GM19239 (cell line): ENCODE measurements around the gene GET3.
A peak's percentile ranks its signal among the peaks of the same experiment; 100 is the strongest.
"Not testable (repeated sequence)": the region's sequence is repeated elsewhere in the genome, so short reads cannot be mapped to it uniquely, and the experiment has no call there.

Experiments
- DNase-seq: peaks from one replicate; pipeline ENCODE4 v3.0.0; 2011; ENCODE audit warnings: low spot score; ENCODE audit not compliant: insufficient read length
- FAIRE-seq: peaks from 2 replicates; lab custom pipeline; 2011; peaks lifted over from hg19 to GRCh38; lab: Jason Lieb, UNC

The GET3 gene

GRCh38 chr19:12789904-12790619 lies 52.8 kb downstream of the GET3 start:
- DNase-seq (peak; percentile 93), FAIRE-seq (no peak)

GRCh38 chr19:12790628-12791344 lies 53.5 kb downstream of the GET3 start:
- no peak for DNase-seq
- FAIRE-seq = no peak

- FAIRE-seq (peak; percentile 82), DNase-seq (peak; percentile 78)
Observed at GRCh38 chr19:12791345-12792050, 54.2 kb downstream of the GET3 start, which contains the start of gene JUNB. Gene JUNB, plus strand, starts transcription at chr19:12791486. Its CDS starts 286 bp downstream, at chr19:12791772.

GRCh38 chr19:12792051-12792852 lies 55.0 kb downstream of the GET3 start:
- peak; percentile 49 for FAIRE-seq
- no peak for DNase-seq

- DNase-seq (no peak), FAIRE-seq (no peak)
Observed at GRCh38 chr19:12792853-12793289, 55.6 kb downstream of the GET3 start.

GRCh38 chr19:12793290-12794195 lies 56.2 kb downstream of the GET3 start:
- DNase-seq = peak; percentile 78
- FAIRE-seq = peak; percentile 70

GRCh38 chr19:12794196-12794941 lies 57.1 kb downstream of the GET3 start:
- no peak for FAIRE-seq

GRCh38 chr19:12794971-12795381 lies 57.7 kb downstream of the GET3 start:
- FAIRE-seq (no peak), DNase-seq (no peak)

More at GRCh38 chr19:12794196-12794941, 57.1 kb downstream of the GET3 start:
- no peak for DNase-seq

- FAIRE-seq (peak; percentile 89), DNase-seq (no peak)
Observed at GRCh38 chr19:12796146-12797071, 59.1 kb downstream of the GET3 start.

- FAIRE-seq (no peak), DNase-seq (no peak)
Observed at GRCh38 chr19:12797141-12797587, 59.9 kb downstream of the GET3 start.

- FAIRE-seq, DNase-seq: not testable (repeated sequence)
Observed at GRCh38 chr19:12797607-12798006, 60.3 kb downstream of the GET3 start.
